Heart right ventricle (tissue), 16 donors: ENCODE data around the gene SAPCD2. TPM values are rescaled to one million over a fixed set of nuclear protein-coding genes. Genes with fewer than 3 reads are reported as not detected.
A peak's percentile ranks its signal among the peaks of the same experiment; 100 is the strongest.

Source experiments
- ATAC-seq, 8 donors: fragments of 200-7000 bp; cut with Tn5 transposase; one replicate each; pipeline ENCODE4 v1.9.1; 2020; ENCODE audit warnings: mild to moderate bottlenecking in 8 of 8, moderate library complexity in 8 of 8, moderate number of reproducible peaks in 1 of 8
- DNase-seq, 2 donors: peaks; one replicate each; pipeline ENCODE4 v3.0.0-alpha.2; 2020
- H3K27ac ChIP-seq, 10 donors: fragments of 200-600 bp; sonication (generic) in 2 of 10; one replicate each; pipeline versions ENCODE4 v1.5.0 to v1.8.0; 2020 to 2022; ENCODE audit warnings: mild to moderate bottlenecking in 3 of 10
- H3K27me3 ChIP-seq, 7 donors: fragments of 200-600 bp; one replicate each; pipeline ENCODE4 v1.8.0; 2021 to 2022; ENCODE audit warnings: mild to moderate bottlenecking in 2 of 7
- H3K36me3 ChIP-seq, 9 donors: fragments of 200-600 bp; sonication (generic) in 1 of 9; one replicate each; pipeline versions ENCODE4 v1.5.0 to v1.8.0; 2020 to 2022; ENCODE audit warnings: mild to moderate bottlenecking in 2 of 9
- H3K4me1 ChIP-seq, 9 donors: fragments of 200-600 bp; sonication (generic) in 1 of 9; one replicate each; pipeline versions ENCODE4 v1.5.0 to v1.8.0; 2020 to 2022; ENCODE audit warnings: mild to moderate bottlenecking in 4 of 9
- H3K4me3 ChIP-seq, 10 donors: fragments of 200-600 bp; sonication (generic) in 2 of 10; one replicate each; pipeline versions ENCODE4 v1.5.0 to v1.8.0; 2020 to 2022; ENCODE audit warnings: mild to moderate bottlenecking in 7 of 10, moderate library complexity in 2 of 10
- H3K9me3 ChIP-seq, 11 donors: fragments of 200-600 bp in 10 of 11; sonication (generic) in 2 of 11; one replicate each; pipeline versions ENCODE4 v1.5.0 to v1.8.0; 2013 to 2022; ENCODE audit warnings: mild to moderate bottlenecking in 2 of 11, control low read depth in 1 of 11, moderate library complexity in 1 of 11
- WGBS, 2 donors: extraction: QIAGEN DNeasy Blood & Tissue Kit; methylation state at CpG; one replicate each; pipeline ENCODE4 v1.1.7; 2013; ENCODE audit warnings: inconsistent platforms in 1 of 2; 5-methylcytosine and 5-hydroxymethylcytosine counted together
- intact Hi-C, 10 donors: fragments of 100-400 bp; cut with DNase I; formaldehyde crosslinking; loops; one replicate each; pipeline versions ENCODE4 v1.11.1 to v1.14.2; 2022
- polyA plus RNA-seq, 2 donors: library from polyadenylated mRNA; stranded (reverse); fragments of 200-250 nt; gene quantifications; one replicate each; pipeline ENCODE4 v1.2.3, GENCODE V29; 2013
- total RNA-seq, 10 donors: library from RNA; stranded (reverse); fragmentation: NEBNext Ultra II Directional in 3 of 10; extraction: Animal tissue kit (Norgen Biotek cat#: 25700) in 3 of 10; gene quantifications; one replicate each; pipeline versions ENCODE4 v1.2.1 to v1.2.4, GENCODE V29; 2021 to 2023
- TF ChIP-seq, protein P1 (sequence below), 9 donors: fragments of 200-600 bp; sonication (generic) in 2 of 9; IDR thresholded peaks; one replicate each; pipeline versions ENCODE4 v1.5.0 to v1.8.0; 2021 to 2022; ENCODE audit warnings: antibody characterized with exemption in 9 of 9, mild to moderate bottlenecking in 5 of 9, moderate library complexity in 1 of 9
- donor health status: Arrhythmogenic right ventricular cardiomyopathy.
- donor health status: ischemic (EF 13 %, LVEDD 7.1; RV severe dilation, severe dysfunction).
- donor health status: healthy with polysubstance abuse.
- donor health status: DM: no; HTN: yes; CAD: no.
- donor health status: DM: no; HTN: no; CAD: no.
- donor health status: ischemic (EF 25% LVEDD 6.9; RV normal size, moderate dysfunction).
- donor health status: ischemic (EF 25% LVEDD 5.7; RV mildly dilated, moderate dysfunction).
- donor health status: healthy.
- donor health status: DM: yes; HTN: yes; CAD: no.
- donor health status: Ischemic cardiomyopathy.
- donor health status: ischemic (EF 35%, LVEDD 5.7; RV mildly dilated, moderate dysfunction).
- donor health status: nonischemic (EF 11% LVEDD 7.7; RV severe dilation, severe dysfunction).
- donor health status: DM: yes; HTN: yes; CAD: no.
- donor health status: PGD.
- donor health status: ischemic (EF 29% LVEDD 5.4; RV normal size, mild dysfunction).
- donor health status: nonischemic (EF 23%, LVEDD 6.1; RV moderate dilation, normal function).

The SAPCD2 gene
- total and polyA plus RNA-seq, 12 donors = 0.06 to 1.1 (median 0.13) TPM; not detected in 1

DNA sequence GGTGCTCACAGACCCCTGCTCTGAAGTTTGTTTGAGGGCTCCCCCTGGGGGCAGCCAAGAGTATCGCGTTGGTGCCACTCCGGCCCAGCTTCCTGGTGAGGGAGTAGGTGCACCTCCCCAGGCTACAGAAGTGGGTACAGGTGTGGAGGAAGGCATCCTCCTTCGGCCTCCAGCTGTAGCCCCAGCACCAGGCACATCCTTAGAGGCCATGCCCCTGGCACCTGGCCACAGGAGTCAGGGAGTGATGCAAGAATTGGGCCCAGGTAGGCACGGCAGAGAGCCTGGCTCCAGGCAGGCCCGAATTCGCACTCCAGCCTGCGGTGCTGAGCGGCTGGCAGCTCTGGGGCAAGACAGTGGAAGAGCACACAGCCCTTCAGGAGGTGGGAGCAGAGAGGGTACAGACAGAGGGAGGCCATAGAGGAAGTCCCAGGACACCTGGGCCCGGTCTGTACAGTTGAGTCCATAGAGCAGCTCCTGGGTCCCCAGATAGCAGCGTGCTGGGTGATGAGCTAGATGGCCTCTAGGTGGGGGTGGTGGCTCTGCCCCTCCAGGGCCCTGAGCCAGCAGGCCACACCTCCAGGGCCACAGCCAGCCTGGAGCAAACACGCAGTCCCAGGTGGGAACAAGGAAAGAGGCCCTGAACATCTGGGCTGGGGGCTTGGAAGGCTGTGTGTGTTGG lies 2.4 kb downstream of the SAPCD2 start:
- DNase-seq = peak; percentile 78 to 80
- intact Hi-C loops = loop anchor here in 3 of 10 donors (2.0 to 10.0 kb wide), 3 partner anchors 19 to 283 kb away; partner anchors contain the start of gene NPDC1 (in 1 of the 3)

DNA sequence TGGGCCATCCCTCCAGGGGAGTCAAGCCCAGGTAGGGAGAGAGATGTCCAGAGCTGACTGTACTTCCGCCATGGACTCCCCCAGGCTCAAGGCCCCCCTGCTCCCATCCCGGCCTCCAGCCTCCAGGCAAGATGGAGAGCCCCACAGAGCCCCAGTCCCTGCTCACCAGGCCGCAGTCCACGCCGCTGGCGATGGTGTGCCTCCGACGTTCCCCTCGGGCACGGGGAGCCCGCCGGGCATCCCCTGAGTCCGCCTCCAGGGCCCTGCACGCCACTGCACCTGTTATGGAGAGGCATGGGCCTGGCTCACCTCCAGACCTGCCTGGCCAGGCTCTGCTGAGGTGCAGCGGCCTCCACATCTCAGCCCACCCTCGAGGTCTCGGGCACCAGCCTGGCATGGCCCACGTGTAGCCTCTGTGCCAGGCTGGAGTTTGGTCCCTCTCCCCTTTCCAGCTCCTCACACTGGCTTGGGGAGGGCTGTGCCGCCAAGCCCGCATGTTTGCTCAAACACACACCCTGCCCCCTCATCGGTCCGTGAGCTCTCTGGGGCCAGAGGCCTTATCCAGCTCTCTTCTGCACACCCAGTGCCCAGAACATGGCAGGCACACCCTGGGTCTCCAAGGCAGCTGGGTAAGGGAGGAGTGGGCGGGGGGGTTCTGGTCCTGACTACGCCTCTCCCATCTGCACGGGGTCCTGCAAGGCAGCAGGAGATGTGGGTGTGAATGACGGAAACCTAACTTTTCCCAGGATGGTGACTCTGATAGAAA lies 4.1 kb downstream of the SAPCD2 start:
- Histone ChIP-seq H3K4me3 (no peak overlapping the region), H3K27me3 (peaks cover 0 to 15% (median 9%) of the 10 kb centered on the region in 7 donors), H3K36me3 (no peaks in the 10 kb centered on the region), H3K4me1 (peaks cover 6 to 30% (median 16%) of the 10 kb centered on the region in 9 donors), H3K27ac (no peak overlapping the region), H3K9me3 (no peaks in the 10 kb centered on the region)
- 92 to 96% methylated on average over 26 of the region's 26 CpGs for WGBS, 2 donors
- DNase-seq = no peak
- TF ChIP-seq, protein P1, sequence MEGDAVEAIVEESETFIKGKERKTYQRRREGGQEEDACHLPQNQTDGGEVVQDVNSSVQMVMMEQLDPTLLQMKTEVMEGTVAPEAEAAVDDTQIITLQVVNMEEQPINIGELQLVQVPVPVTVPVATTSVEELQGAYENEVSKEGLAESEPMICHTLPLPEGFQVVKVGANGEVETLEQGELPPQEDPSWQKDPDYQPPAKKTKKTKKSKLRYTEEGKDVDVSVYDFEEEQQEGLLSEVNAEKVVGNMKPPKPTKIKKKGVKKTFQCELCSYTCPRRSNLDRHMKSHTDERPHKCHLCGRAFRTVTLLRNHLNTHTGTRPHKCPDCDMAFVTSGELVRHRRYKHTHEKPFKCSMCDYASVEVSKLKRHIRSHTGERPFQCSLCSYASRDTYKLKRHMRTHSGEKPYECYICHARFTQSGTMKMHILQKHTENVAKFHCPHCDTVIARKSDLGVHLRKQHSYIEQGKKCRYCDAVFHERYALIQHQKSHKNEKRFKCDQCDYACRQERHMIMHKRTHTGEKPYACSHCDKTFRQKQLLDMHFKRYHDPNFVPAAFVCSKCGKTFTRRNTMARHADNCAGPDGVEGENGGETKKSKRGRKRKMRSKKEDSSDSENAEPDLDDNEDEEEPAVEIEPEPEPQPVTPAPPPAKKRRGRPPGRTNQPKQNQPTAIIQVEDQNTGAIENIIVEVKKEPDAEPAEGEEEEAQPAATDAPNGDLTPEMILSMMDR (IDR thresholded peaks at IDR 0.05) = no peak
- no peak for ATAC-seq
- intact Hi-C loops = loop anchor here in 3 of 10 donors (2.0 to 10.0 kb wide), 3 partner anchors 17 to 281 kb away; partner anchors contain the start of gene NPDC1 (in 1 of the 3)

More for the DNA sequence above, 2.4 kb downstream of the SAPCD2 start:
- H3K4me1 ChIP-seq = peaks cover 7 to 44% (median 19%) of the 10 kb centered on the region in 9 donors
- 59 to 60% methylated on average over 12 of the region's 12 CpGs for WGBS, 2 donors
- no peaks in the 10 kb centered on the region for H3K36me3 ChIP-seq
- ATAC-seq = peak in 7 of 8 donors; percentile 17 to 46 (median 43)
- TF ChIP-seq, protein P1 (IDR thresholded peaks at IDR 0.05) = peak; percentile 69 to 83 (median 81)
- no peak overlapping the region for H3K4me3 ChIP-seq
- H3K9me3 ChIP-seq = no peaks in the 10 kb centered on the region
- no peak overlapping the region for H3K27ac ChIP-seq
- peaks cover 0 to 15% (median 9%) of the 10 kb centered on the region in 7 donors for H3K27me3 ChIP-seq

DNA sequence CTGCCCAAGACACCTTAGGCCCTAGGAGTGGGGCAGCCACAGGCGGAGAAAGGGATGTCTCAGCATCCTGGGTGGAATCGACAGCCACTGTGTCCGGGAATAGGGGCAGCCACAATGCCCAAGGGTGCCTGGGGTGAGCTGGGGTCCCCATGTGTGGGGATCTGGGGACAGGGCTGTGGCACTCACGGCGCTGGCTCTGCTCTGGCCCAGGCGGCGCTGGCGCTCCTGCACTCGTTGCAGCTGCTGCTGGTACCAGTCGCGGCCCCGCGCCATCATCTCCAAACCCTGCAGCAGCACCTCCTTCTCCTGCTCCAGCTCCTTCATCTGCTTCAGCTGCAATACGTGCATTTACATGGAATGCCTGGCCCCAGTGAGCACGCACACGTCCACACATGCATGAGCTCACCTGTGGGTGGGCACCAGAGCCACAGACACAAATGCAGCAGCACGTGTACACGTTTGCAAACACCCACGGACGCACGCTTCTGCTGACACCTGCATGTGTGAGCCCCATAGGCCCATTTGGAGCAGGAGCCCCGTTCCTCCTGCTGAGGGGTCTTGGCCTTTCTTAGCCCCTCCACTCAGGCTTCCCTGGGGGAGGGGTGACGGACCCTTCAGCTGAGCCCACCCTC lies 4.9 kb downstream of the SAPCD2 start:
- Histone ChIP-seq H3K36me3 (no peaks in the 10 kb centered on the region), H3K27ac (no peak overlapping the region), H3K27me3 (peaks cover 0 to 15% (median 9%) of the 10 kb centered on the region in 7 donors), H3K4me1 (peaks cover 0 to 23% (median 8%) of the 10 kb centered on the region in 9 donors), H3K4me3 (no peak overlapping the region), H3K9me3 (no peaks in the 10 kb centered on the region)
- TF ChIP-seq, protein P1 (IDR thresholded peaks at IDR 0.05) = no peak
- ATAC-seq = no peak
- intact Hi-C loops = loop anchor here in 4 of 10 donors (2.0 to 10.0 kb wide), 2 partner anchors 19 to 281 kb away; partner anchors contain the start of gene NPDC1 (in 3 of the 4)
- DNase-seq = no peak
- WGBS, 2 donors = 94 to 95% methylated on average over 23 of the region's 23 CpGs

DNA sequence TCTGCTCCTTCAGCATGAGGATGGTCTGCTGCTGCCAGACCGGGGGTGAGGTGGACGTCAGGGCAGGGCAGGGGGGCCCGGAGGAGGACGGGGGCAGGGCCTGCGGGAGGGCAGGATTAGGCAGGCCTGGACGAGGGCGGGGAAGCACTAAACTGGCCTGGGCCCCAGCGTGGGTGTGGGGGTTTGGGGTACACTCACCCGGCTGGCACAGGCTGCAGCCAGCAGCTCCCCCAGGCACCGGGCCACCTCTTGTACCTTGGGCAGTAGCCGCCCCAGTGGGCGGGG lies 5.5 kb downstream of the SAPCD2 start:
- intact Hi-C loops = loop anchor here in 6 of 10 donors (1.0 to 10.0 kb wide), 3 partner anchors 18 to 280 kb away; partner anchors contain the start of gene NPDC1 (in 5 of the 6)
- Histone ChIP-seq H3K27ac (no peak overlapping the region), H3K27me3 (peaks cover 0 to 15% (median 9%) of the 10 kb centered on the region in 7 donors), H3K9me3 (no peaks in the 10 kb centered on the region), H3K4me3 (no peak overlapping the region), H3K36me3 (no peaks in the 10 kb centered on the region), H3K4me1 (peaks cover 0 to 23% (median 8%) of the 10 kb centered on the region in 9 donors)
- ATAC-seq (peak in 1 of 8 donors; percentile 11), DNase-seq (no peak)
- TF ChIP-seq, protein P1 (IDR thresholded peaks at IDR 0.05) = no peak
- WGBS, 2 donors = 92 to 97% methylated on average over 9 to 12 of the region's 12 CpGs
